Skin of body (tissue), 2 donors: ENCODE data around the gene NARS2. TPM values are rescaled to one million over a fixed set of nuclear protein-coding genes. Genes with fewer than 3 reads are reported as not detected.
"Not testable (repeated sequence)": the region's sequence is repeated elsewhere in the genome, so short reads cannot be mapped to it uniquely, and the experiment has no call there.

Experiments
- DNase-seq: peaks from one replicate; lab custom pipeline; 2025; lab: John Stamatoyannopoulos, UW
- total RNA-seq: library from RNA; depleted of rRNA; stranded (reverse); fragments of >200 nt; gene quantifications from one replicate; pipeline ENCODE4 v1.2.3, GENCODE V29; 2014

The NARS2 gene
- total RNA-seq, 1 donor from 2014 or later: 17.3 TPM

DNA sequence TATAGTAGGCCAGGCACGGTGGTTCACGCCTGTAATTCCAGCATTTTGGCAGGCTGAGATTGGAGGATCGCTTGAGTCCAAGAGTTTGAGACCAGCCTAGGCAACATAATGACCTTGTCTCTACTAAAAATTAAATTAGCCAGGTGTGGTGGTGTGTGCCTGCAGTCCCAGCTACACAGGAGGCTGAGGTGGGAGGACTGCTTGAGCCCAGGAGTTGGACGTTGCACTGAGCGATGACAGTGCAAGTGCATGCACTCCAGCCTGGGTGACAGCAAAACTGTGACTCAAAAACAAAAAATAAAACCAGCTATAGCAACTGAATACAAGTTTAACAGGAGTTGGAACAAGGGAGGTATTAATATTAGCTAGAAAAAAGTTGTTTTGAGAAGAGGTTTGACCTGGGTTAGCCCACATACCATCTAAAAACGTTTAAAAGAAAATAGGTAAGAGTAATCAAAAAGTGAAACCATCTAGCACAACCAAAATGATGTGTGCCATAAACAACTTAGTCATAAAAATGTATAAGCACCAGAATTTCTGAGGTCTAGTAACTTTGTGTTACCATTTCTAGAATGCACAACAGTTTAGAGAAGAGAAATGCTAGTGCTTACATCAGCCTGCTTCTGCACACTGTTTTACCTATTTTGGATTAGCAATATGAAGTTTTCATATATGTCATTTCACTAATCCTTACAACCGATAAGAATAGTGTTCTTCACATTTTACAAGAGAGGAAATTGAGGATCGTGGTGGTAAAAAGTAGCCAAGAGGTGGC lies 26.5 kb downstream of the NARS2 start:
- no peak for DNase-seq

DNA sequence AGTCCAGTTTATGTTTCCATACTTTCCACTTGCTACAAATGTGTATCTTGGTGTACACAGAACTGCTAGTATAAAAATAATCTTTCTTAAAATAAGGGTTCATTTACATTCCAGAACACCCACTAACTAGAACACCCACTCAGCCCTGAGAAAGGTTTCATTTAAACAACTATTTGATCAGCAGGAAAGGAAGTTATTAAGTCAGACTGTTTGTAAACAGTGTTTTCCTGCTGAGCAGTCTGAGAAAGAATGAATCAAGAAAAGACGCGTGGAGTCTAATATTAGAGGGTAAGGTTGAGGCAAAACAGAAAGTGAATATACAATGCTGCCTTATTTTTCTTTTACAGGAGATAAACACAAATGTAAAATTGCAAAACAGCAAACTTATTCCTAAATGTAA lies 32.7 kb downstream of the NARS2 start:
- DNase-seq: no peak

DNA sequence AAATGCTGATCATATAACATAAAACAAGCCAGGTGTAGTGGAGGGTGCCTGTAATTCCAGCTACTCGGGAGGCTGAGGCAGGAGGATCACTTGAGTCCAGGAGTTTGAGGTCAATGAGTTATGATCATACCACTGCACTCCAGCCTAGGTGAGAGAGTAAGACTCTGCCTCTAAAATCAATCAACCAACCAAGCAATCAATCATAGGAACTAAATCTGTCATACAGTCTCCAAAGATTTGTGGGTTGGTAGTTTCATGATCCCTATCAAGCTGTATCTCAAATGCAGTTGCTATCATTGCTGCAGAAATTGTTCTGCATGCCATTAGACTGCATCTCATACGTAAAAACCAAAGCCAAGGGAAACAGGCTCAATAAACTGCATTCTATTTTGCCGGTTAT lies 33.1 kb downstream of the NARS2 start:
- no peak for DNase-seq

DNA sequence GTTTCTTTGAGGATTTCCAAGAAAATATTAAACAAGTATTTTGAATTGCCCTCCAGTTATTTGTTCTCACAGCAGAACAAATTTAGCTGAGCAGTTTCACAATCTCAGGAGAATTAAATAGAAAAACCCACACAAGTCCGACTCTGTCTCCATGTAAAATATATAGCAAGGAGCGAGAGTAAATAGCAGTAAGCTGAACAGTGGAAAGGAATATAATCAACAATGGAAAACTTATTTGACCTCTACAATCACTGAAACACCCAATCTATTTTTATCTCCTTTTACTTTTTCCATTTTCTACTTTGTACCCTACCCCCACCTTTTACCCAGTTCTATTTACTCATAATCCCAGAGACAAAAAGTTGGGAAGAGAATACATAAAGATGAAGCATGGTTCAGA lies 34.4 kb downstream of the NARS2 start:
- no peak for DNase-seq

DNA sequence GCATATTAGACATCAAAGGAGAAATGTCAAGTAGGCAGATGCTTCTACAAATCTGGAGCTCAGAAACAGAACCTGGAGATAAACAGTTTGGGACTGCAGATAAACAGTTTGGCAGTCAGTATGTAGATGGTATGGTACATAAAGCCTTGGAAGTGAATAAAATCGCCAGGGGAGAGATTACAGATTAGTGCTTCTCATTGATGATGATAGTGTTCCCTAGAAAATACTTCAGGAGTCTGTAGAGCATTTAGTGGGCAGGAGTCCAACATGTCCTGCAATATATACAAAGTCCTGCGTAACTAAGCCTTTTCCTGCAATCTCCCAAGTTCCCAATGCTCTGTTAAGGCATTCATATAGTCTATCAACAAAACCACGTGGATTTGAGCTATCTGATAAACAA lies 35.2 kb downstream of the NARS2 start:
- DNase-seq: no peak

DNA sequence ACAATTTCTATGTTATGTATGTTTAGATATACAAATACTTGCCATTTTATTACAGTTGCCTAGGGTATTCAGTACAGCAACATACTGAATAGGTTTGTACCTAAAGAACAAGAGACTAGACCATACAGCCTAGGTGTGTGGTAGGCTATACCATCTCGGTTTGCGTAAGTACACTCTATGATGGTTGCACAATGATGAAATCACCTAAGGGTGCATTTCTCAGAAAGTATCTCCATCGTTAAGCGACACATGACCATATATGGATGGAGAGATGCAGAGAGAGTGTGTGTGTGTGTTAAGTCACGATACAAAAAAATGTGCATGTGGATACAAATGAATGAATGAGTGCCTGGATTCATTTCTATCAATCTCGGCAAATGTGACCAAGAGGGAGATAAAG lies 37.7 kb downstream of the NARS2 start:
- no peak for DNase-seq

DNA sequence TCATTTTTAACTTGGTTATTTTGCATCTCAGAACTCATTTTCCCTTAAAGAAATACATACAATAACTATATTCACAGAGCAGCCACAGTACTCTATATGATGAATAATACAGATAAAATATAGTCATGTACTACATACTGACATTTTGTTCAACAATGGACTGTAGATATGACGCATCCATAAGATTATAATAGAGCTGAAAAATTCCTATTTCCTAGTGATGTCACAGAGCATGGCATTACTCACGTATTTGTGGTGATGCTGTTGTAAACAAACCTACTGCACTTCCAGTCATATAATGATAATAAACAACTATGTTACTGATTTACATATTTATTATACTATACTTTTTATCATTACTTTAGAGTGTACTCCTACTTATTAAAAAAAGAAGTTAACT lies 38.7 kb downstream of the NARS2 start:
- no peak for DNase-seq

DNA sequence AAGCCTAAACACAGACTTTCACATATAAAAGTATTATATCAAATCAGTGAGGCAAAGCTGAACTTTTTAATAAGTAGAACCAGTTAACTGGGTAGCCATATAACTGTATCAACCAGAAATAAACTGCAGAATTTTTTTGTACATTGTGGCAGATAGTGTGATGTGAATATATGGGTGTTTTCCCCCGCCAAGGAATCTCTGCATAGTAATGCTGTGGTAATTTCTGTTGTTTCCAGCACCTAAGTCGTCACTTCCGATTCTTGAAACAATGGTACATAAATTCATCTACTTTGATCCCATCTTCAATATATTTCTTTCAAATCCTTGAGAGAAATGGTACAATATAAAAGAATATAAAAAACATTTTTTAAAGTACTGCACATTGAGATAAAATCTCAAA lies 39.6 kb downstream of the NARS2 start:
- no peak for DNase-seq

DNA sequence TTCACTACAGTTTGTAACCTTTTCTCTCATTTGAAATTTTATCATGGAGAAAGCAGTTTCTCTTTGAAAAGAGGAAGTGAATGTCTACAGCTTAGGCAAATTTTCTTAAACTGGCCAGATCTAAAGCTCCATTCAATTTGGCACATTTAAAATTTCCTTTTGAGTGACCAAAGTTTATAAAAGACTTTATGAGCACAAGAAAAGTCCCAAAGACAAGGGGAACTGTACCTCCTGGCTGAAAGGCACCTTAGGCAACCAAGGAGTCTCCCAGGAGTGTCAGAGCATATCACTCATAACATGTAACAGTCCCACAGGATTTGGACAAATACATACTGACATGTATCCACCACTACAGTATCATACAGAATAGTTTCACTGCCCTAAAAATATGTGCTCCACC lies 41.3 kb downstream of the NARS2 start:
- DNase-seq: no peak

DNA sequence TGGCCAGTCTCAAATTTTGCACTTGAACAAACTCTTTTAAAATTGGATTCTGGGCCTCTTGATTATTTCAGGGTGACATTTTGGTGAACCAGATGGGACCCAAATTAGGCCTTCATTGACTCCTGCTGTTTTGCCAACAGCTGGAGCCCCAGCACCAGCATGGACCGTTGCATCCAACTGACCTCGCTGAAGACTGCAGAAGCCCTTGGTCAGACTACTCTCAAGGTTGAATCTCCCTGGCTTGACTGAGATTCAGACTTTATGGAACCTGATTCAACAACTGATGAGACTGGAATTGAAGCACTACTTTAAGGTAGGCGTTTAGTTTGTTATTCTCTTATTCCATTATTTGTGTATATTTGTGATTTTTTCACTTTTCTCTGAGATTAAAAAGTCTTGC lies 41.7 kb downstream of the NARS2 start:
- no peak for DNase-seq

DNA sequence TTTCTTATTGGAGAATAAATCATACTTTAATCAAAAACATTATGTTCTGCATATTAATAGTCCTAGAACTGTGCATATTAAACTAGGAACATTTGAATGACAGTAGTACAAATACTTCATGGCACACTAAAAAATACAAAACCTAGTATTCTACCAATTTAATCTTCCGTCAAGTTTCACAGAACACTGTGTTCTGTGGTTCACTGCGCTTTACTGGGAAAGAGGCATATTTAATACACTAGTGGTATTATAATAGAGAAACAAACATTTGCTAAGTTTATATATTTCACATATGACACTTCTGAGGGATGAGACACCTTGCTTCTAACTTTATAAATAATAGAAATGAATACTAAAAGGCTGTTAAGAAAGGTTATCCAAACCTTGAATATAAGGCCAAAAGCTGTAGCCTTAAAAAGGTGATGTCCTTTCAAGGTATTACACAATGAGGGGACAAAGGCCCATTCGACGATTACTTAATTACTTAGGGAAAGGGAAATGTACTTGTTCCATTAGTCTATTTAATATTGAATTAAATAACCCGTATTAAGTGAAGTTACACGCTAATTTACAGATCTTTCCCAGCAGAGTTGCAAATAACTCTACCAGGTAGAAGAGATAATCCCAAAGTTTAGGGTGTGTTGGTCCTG lies 48.0 kb downstream of the NARS2 start:
- no peak for DNase-seq

DNA sequence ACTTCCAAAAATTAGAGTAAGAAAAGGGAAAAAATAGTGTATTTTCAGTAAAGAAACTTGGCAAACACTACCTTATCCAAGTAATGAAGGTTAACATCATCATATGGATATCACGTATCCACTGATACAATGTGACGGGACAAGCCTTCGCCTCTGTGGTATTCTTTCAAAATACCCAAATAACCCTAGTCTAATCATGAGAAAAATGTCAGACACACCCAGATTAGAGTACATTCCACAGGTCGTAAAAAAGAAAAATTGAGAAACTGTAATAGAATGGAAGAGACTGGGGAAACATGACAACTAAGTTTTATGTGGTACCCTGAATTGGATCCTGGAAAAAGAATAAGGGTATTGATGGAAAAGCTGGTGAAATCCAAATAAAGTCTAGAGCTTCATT lies 48.9 kb downstream of the NARS2 start:
- no peak for DNase-seq

DNA sequence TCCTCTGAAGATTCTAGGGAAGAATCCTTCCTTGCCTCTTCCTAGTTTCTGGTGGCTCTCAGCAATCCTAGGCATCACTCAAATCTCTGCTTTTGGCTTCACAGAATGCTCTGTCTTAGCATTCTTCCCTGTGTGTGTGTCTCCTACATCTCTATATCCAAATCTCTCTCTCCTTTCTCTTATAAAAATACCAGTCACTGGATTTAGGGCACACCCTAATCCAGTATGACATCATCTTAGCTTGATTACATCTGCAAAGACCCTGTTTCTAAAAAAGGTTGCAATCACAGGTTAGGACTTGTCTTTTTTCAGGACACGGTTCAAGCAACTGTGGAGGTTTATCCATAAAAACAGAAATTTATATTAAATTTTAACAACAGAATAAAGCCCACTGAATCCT lies 54.4 kb downstream of the NARS2 start:
- no peak for DNase-seq

DNA sequence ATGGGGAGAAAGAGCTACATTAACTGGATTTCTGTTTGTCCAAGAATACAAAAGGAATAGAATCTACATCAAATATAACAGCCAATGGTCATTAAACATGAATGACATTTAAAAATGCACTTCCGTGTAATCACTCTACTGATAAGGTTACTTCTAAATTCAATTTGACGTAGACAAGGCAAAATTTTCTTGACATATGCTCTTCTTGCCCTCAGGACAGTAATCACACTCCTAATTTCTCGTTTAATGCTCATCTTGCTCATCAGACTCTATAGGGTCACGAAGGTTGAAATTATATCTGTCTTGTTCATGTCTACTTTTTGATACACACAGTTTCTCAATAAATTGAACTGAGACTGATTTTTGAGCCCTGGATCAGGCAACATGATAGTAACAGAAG lies 58.4 kb downstream of the NARS2 start:
- DNase-seq: no peak

DNA sequence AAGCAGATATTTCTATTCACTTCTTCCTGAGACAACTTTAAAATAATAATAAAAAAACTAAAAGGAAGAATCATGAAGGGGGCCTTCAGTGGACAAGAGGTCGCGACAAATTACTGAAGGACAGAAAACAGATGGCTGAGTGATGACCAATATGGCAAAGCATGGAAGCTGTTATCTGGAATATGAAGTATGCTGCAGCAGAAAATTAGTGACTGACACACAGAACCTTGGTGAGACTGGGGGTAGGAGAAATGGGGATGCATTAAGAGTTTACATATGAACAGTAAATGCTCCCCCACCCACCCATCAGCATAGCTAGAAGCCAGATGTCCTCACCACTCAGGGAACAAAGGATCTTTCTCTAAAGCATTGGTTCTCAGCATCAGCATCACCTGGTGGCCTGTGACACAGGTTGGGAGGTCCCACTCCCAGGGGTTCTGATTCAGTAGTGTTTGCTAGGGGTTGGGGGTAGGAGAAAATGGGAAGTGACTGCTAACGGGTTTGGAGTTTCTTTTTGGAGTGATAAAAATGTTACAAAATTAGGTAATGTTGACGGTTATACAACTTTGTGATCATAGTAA lies 59.7 kb downstream of the NARS2 start:
- DNase-seq: no peak

DNA sequence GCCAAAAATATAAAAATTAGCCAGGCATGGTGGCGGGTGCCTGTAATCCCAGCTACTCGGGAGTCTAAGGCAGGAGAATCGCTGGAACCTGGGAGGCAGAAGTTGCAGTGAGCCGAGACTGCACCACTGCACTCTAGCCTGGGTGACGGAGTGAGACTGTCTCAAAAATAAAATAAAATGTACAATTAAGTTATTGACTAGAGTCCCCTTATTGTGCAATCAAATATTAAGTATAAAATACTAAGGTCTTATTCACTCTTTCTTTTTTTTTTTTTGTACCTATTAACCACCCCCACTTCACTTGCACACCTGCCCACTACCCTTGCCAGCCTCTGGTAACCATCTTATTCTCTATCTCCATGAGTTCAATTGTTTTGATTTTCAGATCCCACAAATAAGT lies 61.6 kb downstream of the NARS2 start:
- not testable (repeated sequence) for DNase-seq

DNA sequence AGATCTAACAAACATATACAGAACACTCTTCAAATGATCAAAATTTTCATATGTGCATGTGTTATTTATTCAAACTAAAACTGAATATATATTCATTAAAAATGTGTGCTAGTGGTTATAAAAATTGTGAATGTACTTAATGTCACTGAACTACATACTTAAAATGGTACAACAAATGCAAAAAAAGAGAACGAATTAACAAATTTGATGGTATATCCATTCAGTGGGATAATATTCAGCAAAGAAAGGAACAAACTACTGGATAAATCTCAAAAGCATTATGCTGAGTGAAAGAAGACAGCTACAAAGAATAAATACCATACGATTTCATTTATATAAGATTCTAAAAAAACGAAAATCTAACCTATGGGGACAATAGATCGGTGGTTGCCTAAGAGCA lies 64.1 kb downstream of the NARS2 start:
- no peak for DNase-seq

DNA sequence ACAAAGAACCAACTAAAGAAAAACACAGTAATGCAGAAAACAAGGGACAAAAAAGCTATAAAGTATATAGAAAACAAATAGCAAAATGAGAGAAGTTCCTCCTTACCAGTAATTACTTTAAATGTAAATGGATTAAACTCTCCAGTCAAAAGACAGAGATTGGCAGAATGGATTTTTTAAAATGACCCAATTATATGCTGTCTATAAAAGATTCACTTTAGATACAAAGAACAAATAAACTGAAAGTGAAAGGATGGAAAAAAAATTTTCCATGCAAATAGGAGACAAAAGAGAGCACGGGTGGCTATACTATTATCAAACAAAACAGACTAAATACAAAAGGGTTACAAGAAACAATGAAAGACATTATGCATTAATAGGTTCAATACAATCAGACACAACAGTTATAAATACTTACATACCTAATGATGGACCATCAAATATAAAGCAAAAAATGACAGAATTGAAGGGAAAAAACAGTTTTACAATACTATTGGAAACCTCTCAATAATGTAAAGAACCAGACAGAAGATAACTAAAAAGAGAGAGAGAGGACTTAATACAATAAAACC lies 64.6 kb downstream of the NARS2 start:
- no peak for DNase-seq

DNA sequence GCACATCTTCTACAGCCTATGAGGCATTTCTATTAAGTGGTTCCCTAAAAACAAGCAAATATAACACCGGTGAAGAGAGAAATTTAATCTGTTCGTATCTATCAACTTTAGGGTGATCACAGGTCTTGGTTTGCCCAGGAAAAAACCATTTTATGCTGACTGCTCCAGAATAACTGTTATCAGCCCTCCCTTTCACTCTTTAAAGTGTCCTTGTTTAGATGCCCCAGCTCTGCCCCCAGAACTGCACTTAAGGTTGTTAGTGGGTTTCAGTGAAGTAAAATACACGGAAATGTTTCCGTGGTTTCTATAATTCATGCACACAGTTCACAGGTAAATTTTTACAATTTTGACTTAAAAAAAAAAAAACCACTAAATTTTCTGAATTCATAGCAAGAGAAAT lies 70.0 kb downstream of the NARS2 start:
- DNase-seq: no peak

DNA sequence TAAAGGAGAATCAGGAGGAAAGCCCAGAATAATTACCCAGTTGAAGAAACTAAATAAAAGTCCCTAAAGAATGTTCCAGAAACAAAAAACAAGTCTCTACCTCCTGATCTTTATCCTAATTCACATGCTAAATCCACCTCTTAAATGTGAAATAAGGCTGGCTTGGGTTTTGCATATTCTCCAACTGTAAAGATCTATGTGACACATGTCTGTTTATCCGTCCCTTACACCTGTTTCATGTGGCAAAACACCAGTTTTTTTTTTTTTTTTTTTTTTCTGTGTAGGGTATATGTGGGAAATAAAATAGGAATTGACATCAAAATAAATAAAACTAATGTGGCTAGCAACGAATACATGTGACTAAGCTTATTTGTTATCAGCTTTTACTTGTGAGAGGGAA lies 70.5 kb downstream of the NARS2 start:
- DNase-seq: no peak

DNA sequence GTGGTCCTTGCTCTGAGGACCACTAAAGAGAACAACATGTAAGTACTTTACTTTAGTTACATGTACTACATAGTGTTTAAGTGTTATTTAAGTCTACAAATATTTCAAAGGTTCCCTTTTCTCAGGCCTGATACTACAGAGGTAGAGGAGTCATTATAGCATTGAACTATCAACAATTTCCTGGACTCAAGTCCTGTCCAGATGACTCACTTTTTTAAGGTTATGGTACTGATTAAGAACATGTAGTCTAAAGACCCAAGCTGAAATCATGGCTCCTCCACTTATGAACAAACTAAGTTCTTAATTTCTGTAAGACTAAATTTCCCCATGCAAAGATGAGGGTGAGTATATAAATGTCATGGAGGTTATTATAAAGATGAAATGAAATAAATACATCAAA lies 74.7 kb downstream of the NARS2 start:
- DNase-seq: no peak

DNA sequence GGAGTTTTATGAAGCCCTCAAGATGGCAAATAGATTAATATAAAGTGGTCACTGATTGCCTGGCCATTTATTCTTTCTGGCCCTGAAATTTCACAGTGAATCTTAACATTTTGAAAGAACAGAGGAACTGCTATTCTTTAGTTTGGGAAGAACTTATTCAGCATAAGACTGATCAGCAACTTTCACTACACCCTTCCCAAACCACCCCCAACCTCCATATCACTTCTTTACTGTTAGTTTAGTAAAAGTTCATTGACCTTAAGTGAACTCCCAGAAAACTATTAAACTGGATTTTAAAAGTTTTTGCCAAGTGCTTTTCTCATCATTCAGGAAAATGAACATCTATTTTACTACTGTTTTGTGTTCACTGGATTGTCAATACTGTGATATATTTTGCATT lies 77.4 kb downstream of the NARS2 start:
- no peak for DNase-seq
